ENCODE results near the gene ZNF429. TPM values are rescaled to one million over a fixed set of nuclear protein-coding genes. Genes with fewer than 3 reads are reported as not detected.

ZNF429 gene
- total and polyA plus RNA-seq, 8 donors: 2.7 to 28.6 (median 6.6) TPM

DNA sequence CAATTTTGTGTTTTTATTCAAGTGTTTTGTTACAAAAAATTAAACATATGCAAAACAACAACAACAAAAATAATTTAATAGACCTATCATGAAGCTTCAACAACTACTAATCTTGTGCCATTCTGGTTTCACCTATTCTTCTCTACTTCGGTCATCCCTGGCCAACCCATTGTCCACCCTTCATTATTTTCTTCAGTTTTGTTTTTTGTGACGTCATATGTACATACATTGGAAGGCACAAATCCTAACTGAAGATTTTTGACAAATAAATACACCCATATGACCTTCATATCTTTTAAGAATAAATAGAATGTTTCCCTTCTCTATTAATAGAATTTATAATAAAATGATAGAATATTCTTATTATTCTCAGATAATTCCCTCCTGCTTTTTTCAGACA, 69.2 kb downstream of the ZNF429 start:
- no peak for TF ChIP-seq POLR2A (IDR thresholded peaks at IDR 0.05)
- TF ChIP-seq POLR2AphosphoS5 (IDR thresholded peaks at IDR 0.05): no peak
- TF ChIP-seq EP300 (IDR thresholded peaks at IDR 0.05): no peak
- TF ChIP-seq, protein P1, sequence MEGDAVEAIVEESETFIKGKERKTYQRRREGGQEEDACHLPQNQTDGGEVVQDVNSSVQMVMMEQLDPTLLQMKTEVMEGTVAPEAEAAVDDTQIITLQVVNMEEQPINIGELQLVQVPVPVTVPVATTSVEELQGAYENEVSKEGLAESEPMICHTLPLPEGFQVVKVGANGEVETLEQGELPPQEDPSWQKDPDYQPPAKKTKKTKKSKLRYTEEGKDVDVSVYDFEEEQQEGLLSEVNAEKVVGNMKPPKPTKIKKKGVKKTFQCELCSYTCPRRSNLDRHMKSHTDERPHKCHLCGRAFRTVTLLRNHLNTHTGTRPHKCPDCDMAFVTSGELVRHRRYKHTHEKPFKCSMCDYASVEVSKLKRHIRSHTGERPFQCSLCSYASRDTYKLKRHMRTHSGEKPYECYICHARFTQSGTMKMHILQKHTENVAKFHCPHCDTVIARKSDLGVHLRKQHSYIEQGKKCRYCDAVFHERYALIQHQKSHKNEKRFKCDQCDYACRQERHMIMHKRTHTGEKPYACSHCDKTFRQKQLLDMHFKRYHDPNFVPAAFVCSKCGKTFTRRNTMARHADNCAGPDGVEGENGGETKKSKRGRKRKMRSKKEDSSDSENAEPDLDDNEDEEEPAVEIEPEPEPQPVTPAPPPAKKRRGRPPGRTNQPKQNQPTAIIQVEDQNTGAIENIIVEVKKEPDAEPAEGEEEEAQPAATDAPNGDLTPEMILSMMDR (IDR thresholded peaks at IDR 0.05): no peak

DNA sequence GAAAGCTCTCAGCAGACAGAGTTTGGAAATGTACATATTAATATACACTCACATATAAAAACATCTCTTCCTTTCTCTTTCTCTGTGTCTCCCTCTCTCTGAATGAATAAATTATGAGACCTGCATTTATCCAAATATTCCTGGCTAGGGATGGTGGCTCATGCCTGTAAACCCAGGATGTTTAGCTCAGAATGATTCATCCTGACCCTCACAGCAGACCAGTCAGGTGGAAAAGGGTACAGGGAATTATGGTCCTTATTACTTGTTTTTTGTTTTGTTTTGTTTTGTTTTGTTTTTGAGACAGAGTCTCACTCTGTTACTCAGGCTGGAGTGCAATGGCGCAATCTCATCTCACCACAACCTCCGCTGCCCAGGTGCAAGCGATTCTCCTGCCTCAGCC, 71.1 kb downstream of the ZNF429 start:
- intact Hi-C loops (cut with DNase I; ENCODE audit: low total_unique reads): no loop called here
- H3K4me1 ChIP-seq: no peaks in the 10 kb centered on the region
- H3K27me3 ChIP-seq: no peaks in the 10 kb centered on the region
- TF ChIP-seq POLR2A (IDR thresholded peaks at IDR 0.05): no peak
- TF ChIP-seq POLR2AphosphoS5 (IDR thresholded peaks at IDR 0.05): no peak
- TF ChIP-seq, protein P1 (IDR thresholded peaks at IDR 0.05): no peak
- no peak for TF ChIP-seq EP300 (IDR thresholded peaks at IDR 0.05)
- no peak overlapping the region for H3K27ac ChIP-seq
- 94 to 100% (median 99%) methylated on average over 3 of the region's 3 CpGs for WGBS, 5 donors
- H3K9me3 ChIP-seq: peaks cover 0 to 74% (median 9%) of the 10 kb centered on the region in 4 donors
- H3K4me3 ChIP-seq: no peak overlapping the region
- no peak for DNase-seq
- H3K36me3 ChIP-seq: no peaks in the 10 kb centered on the region

More for the DNA sequence above, 69.2 kb downstream of the ZNF429 start:
- Histone ChIP-seq H3K27ac (no peak overlapping the region), H3K36me3 (no peaks in the 10 kb centered on the region), H3K4me3 (no peak overlapping the region), H3K9me3 (peaks cover 0 to 77% (median 13%) of the 10 kb centered on the region in 4 donors), H3K27me3 (no peaks in the 10 kb centered on the region), H3K4me1 (no peaks in the 10 kb centered on the region)
- DNase-seq: no peak
- intact Hi-C loops (cut with DNase I; ENCODE audit: low total_unique reads): no loop called here
- WGBS, 5 donors: 55 to 88% (median 63%) methylated on average over 2 of the region's 2 CpGs

DNA sequence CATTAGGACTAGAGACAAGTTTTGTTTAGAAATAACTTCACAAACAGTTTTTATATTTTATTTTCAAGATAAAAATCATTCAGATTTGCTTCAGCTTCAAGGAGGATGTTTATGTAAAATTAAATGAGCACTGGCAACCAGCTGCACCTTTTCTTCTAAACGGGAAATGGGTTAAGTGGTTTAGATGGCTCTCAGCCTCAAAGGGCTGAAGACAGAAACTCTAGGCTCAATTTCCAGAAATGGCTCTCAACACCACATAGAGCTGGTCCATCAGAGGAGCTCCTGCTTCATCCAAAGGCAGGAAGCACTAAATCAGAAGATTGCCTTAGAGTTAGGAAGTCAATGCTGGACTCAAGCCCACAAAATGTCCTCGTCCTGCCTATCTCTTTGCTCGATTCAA, 74.7 kb downstream of the ZNF429 start:
- 62 to 74% (median 70%) methylated on average over 3 of the region's 3 CpGs for WGBS, 5 donors
- Histone ChIP-seq H3K9me3 (peaks cover 0 to 71% (median 6%) of the 10 kb centered on the region in 4 donors), H3K27me3 (peaks cover 0 to 4% (median 0%) of the 10 kb centered on the region in 3 donors), H3K27ac (no peak overlapping the region), H3K36me3 (no peaks in the 10 kb centered on the region), H3K4me3 (no peak overlapping the region), H3K4me1 (peaks cover 0 to 4% (median 0%) of the 10 kb centered on the region in 4 donors)
- no peak for TF ChIP-seq EP300 (IDR thresholded peaks at IDR 0.05)
- TF ChIP-seq, protein P1 (IDR thresholded peaks at IDR 0.05): no peak
- TF ChIP-seq POLR2A (IDR thresholded peaks at IDR 0.05): no peak
- TF ChIP-seq POLR2AphosphoS5 (IDR thresholded peaks at IDR 0.05): no peak
- no peak for DNase-seq
- intact Hi-C loops (cut with DNase I; ENCODE audit: low total_unique reads): no loop called here

DNA sequence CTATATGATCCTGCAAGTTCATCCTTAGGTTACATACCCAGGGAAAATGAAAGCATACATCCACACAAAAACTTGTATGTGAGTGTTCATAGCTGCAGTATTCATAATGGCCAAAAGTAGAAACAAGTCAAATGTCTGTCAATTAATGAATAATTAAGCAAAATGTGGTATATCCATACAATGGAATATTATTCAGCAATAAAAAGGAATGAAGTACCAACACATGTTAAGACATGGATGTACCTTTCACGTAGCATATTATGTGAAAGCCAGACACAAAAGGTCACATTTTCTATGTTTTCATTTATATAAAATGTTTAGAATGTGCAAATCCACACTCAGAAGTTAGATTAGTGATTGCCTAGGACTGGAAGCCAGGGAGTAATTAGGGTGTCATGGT, 75.4 kb downstream of the ZNF429 start:
- peaks cover 0 to 11% (median 0%) of the 10 kb centered on the region in 3 donors for H3K27me3 ChIP-seq
- 89 to 95% (median 94%) methylated on average over 1 of the region's 1 CpG for WGBS, 5 donors
- no peaks in the 10 kb centered on the region for H3K36me3 ChIP-seq
- peaks cover 0 to 76% (median 6%) of the 10 kb centered on the region in 4 donors for H3K9me3 ChIP-seq
- H3K4me3 ChIP-seq: no peak overlapping the region
- H3K4me1 ChIP-seq: peaks cover 0 to 11% (median 0%) of the 10 kb centered on the region in 4 donors
- DNase-seq: no peak
- TF ChIP-seq EP300 (IDR thresholded peaks at IDR 0.05) (no peak), POLR2A (IDR thresholded peaks at IDR 0.05) (no peak)
- intact Hi-C loops (cut with DNase I; ENCODE audit: low total_unique reads): no loop called here
- H3K27ac ChIP-seq: no peak overlapping the region

DNA sequence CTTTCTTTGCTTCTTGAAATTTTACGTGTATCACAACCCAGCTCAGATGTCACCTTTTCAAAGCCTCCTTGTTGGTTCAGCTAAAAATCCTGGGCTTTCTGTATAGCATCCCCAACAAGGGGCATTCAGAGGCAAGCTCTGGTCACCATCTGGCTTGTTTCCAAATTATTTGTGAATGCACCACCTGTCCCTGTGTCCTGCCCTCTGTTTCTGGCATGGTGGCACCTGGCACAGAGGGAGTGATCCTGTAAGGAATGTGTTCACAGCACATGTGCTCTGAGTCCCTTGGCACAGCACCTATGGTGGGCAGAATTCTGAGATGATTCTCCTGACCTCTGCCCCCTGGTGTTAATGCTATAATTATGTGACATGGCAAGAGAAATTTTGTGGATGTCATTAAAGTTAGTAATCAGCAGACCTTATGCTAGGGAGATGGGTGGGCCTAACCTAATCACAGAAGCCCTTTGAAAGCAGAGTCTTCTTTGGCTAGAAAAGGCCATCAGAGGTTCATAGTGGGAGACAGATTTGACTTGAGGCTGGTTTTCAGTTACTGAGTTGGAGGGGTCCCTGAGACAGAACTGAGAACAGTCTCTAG, 76.3 kb downstream of the ZNF429 start:
- Histone ChIP-seq H3K9me3 (peaks cover 0 to 73% (median 5%) of the 10 kb centered on the region in 4 donors), H3K4me1 (peaks cover 0 to 19% (median 8%) of the 10 kb centered on the region in 4 donors), H3K4me3 (no peak overlapping the region), H3K36me3 (no peaks in the 10 kb centered on the region), H3K27ac (no peak overlapping the region), H3K27me3 (peaks cover 0 to 19% (median 7%) of the 10 kb centered on the region in 3 donors)
- TF ChIP-seq, protein P1 (IDR thresholded peaks at IDR 0.05): no peak
- TF ChIP-seq POLR2AphosphoS5 (IDR thresholded peaks at IDR 0.05): no peak
- TF ChIP-seq POLR2A (IDR thresholded peaks at IDR 0.05): no peak
- TF ChIP-seq EP300 (IDR thresholded peaks at IDR 0.05): no peak
- intact Hi-C loops (cut with DNase I; ENCODE audit: low total_unique reads): no loop called here
- no peak for DNase-seq
- WGBS, 5 donors: 47 to 75% (median 64%) methylated on average over 1 of the region's 1 CpG
